Thyroid gland (tissue), 4 donors: ENCODE measurements around the gene NR4A3. TPM values are rescaled to one million over a fixed set of nuclear protein-coding genes. Genes with fewer than 3 reads are reported as not detected.

ENCODE experiments used
- DNase-seq, 2 donors: peaks; one replicate each; pipeline ENCODE4 v3.0.0-alpha.2; 2019
- H3K27ac ChIP-seq, 3 donors: fragments of 200-600 bp; sonication (generic); 1 replicate in 2 of 3; 2 replicates in 1 of 3; pipeline ENCODE4 v1.5.1; 2016 to 2019; ENCODE audit warnings: mild to moderate bottlenecking in 1 of 3, moderate library complexity in 1 of 3
- H3K27me3 ChIP-seq: fragments of 200-600 bp; sonication (generic); one replicate; pipeline ENCODE4 v1.5.1; 2019
- H3K36me3 ChIP-seq, 2 donors: fragments of 200-600 bp; sonication (generic); one replicate each; pipeline ENCODE4 v1.5.1; 2016 to 2019
- H3K4me1 ChIP-seq, 2 donors: fragments of 200-600 bp; sonication (generic); one replicate each; pipeline ENCODE4 v1.5.1; 2017 to 2019
- H3K4me3 ChIP-seq, 3 donors: fragments of 200-600 bp; sonication (generic); replicated peaks in 1 of 3; 1 replicate in 2 of 3; 2 replicates in 1 of 3; pipeline ENCODE4 v1.5.1; 2016; ENCODE audit warnings: mild to moderate bottlenecking in 1 of 3
- H3K9me3 ChIP-seq: fragments of 200-600 bp; sonication (generic); one replicate; pipeline ENCODE4 v1.5.1; 2017
- CTCF ChIP-seq, 6 experiments: fragments of 200-600 bp in 3 of 6; fragments of 450-650 bp in 3 of 6; sonication (generic) in 3 of 6; IDR thresholded peaks; one replicate each; pipeline ENCODE4 v1.5.1; 2016 to 2019; ENCODE audit warnings: antibody characterized with exemption in 6 of 6, mild to moderate bottlenecking in 2 of 6, inconsistent platforms in 1 of 6, moderate library complexity in 1 of 6
- POLR2A ChIP-seq, 2 donors: fragments of 450-650 bp; IDR thresholded peaks; one replicate each; pipeline ENCODE4 v1.6.1; 2017; ENCODE audit warnings: antibody characterized with exemption in 2 of 2, mild to moderate bottlenecking in 2 of 2, moderate library complexity in 1 of 2
- WGBS, 2 donors: methylation state at CpG; one replicate each; pipeline ENCODE4 v1.1.5; 2017; 5-methylcytosine and 5-hydroxymethylcytosine counted together
- intact Hi-C: fragments of 100-400 bp; cut with DNase I; formaldehyde crosslinking; loops from one replicate; pipeline ENCODE4 v1.15.1; 2023
- total RNA-seq, 4 donors: library from RNA; depleted of rRNA; stranded (reverse); fragments of >200 nt; gene quantifications; one replicate each; pipeline ENCODE4 v1.2.3, GENCODE V29; 2016

The NR4A3 gene
- total RNA-seq, 4 donors from 2014 or later, result 1.7 to 4.8 (median 2.3) TPM

- H3K36me3 ChIP-seq, result no peaks in the 10 kb centered on the region
- H3K9me3 ChIP-seq, result no peaks in the 10 kb centered on the region
- TF ChIP-seq POLR2A (IDR thresholded peaks at IDR 0.05) (peak in 1 of 2 donors; percentile 61), CTCF (IDR thresholded peaks at IDR 0.05) (peak in 1 of 6 experiments; percentile 4)
- peak; percentile 92 to 96 for DNase-seq
- H3K4me1 ChIP-seq, result peaks cover 18 to 23% of the 10 kb centered on the region in 2 donors
- peak overlapping the region; percentile 97 to 100 (median 99) for H3K27ac ChIP-seq
- H3K4me3 ChIP-seq, result peak overlapping the region; percentile 76 to 92 (median 92)
- WGBS, 2 donors, result 1% methylated on average over 24 to 31 of the region's 81 CpGs
- intact Hi-C loops, result loop anchor here (5.0 kb wide), 1 partner anchor 87 kb away; the partner anchor contains the start of gene STX17
- H3K27me3 ChIP-seq, result no peaks in the 10 kb centered on the region
Measured at GRCh38 chr9:99819856-99820684, 1.6 kb upstream of the NR4A3 start.

GRCh38 chr9:99820685-99821395 lies 845 bp upstream of the NR4A3 start:
- no peak for TF ChIP-seq CTCF (IDR thresholded peaks at IDR 0.05)
- no peak for TF ChIP-seq POLR2A (IDR thresholded peaks at IDR 0.05)

GRCh38 chr9:99822109-99822805 lies 572 bp downstream of the NR4A3 start:
- H3K27ac ChIP-seq, result peak overlapping the region; percentile 92 to 100 (median 99)
- no peaks in the 10 kb centered on the region for H3K36me3 ChIP-seq
- no peaks in the 10 kb centered on the region for H3K9me3 ChIP-seq
- intact Hi-C loops, result no loop called here
- WGBS, 2 donors, result 0 to 1% methylated on average over 32 to 46 of the region's 51 CpGs
- TF ChIP-seq POLR2A (IDR thresholded peaks at IDR 0.05) (no peak), CTCF (IDR thresholded peaks at IDR 0.05) (peak in 1 of 6 experiments; percentile 6)
- DNase-seq, result peak; percentile 25 to 27
- H3K27me3 ChIP-seq, result no peaks in the 10 kb centered on the region
- peaks cover 20 to 23% of the 10 kb centered on the region in 2 donors for H3K4me1 ChIP-seq
- H3K4me3 ChIP-seq, result peak overlapping the region; percentile 50 to 92 (median 92)

More at GRCh38 chr9:99820685-99821395, 845 bp upstream of the NR4A3 start:
- no peaks in the 10 kb centered on the region for H3K9me3 ChIP-seq
- no peaks in the 10 kb centered on the region for H3K27me3 ChIP-seq
- peak; percentile 75 to 76 for DNase-seq
- H3K27ac ChIP-seq, result peak overlapping the region; percentile 92 to 100 (median 99)
- peak overlapping the region; percentile 50 to 92 (median 92) for H3K4me3 ChIP-seq
- WGBS, 2 donors, result 0 to 1% methylated on average over 13 to 25 of the region's 28 CpGs
- H3K4me1 ChIP-seq, result peaks cover 20 to 23% of the 10 kb centered on the region in 2 donors
- intact Hi-C loops, result no loop called here
- no peaks in the 10 kb centered on the region for H3K36me3 ChIP-seq

GRCh38 chr9:99822806-99823591 lies 1.3 kb downstream of the NR4A3 start:
- intact Hi-C loops, result no loop called here
- no peaks in the 10 kb centered on the region for H3K36me3 ChIP-seq
- H3K27me3 ChIP-seq, result no peaks in the 10 kb centered on the region
- H3K27ac ChIP-seq, result peak overlapping the region in 2 of 3 donors; percentile 99 to 100
- H3K9me3 ChIP-seq, result no peaks in the 10 kb centered on the region
- H3K4me1 ChIP-seq, result peaks cover 20 to 23% of the 10 kb centered on the region in 2 donors
- H3K4me3 ChIP-seq, result peak overlapping the region; percentile 50 to 92 (median 51)
- 1 to 2% methylated on average over 32 to 40 of the region's 40 CpGs for WGBS, 2 donors
- DNase-seq, result peak; percentile 41 to 45
- peak in 1 of 2 donors; percentile 16 for TF ChIP-seq POLR2A (IDR thresholded peaks at IDR 0.05)
- peak in 1 of 6 experiments; percentile 4 for TF ChIP-seq CTCF (IDR thresholded peaks at IDR 0.05)
